SK-N-SH (cell line): ENCODE results near the gene CEBPZ. TPM values are rescaled to one million over a fixed set of nuclear protein-coding genes. Genes with fewer than 3 reads are reported as not detected.
A peak's percentile ranks its signal among the peaks of the same experiment; 100 is the strongest.

Experiments used
- CTCF ChIA-PET: fragments of 300-600, 350-600 bp; formaldehyde crosslinking; extraction: SDS; loops from one replicate; lab custom pipeline; 2021; lab: Yijun Ruan, JAX
- POLR2A ChIA-PET: fragments of 350-600 bp; sonication (Branson Sonifier 250); formaldehyde crosslinking; extraction: SDS; loops from one replicate; lab custom pipeline; 2020; ENCODE audit warnings: antibody characterized with exemption, inconsistent platforms; lab: Yijun Ruan, JAX
- DNase-seq: peaks from one replicate; pipeline ENCODE4 v3.0.0; 2012
- H2AFZ ChIP-seq: fragments of 200-600 bp; sonication (generic); 2 replicates; pipeline ENCODE4 v1.8.1; 2016; ENCODE audit warnings: antibody characterized with exemption, mild to moderate bottlenecking, low read depth
- H3F3A ChIP-seq: fragments of 200-600 bp; sonication (generic); replicated peaks from 2 replicates; pipeline ENCODE3; 2016; ENCODE audit warnings: antibody characterized with exemption, mild to moderate bottlenecking; ENCODE audit not compliant: insufficient read depth
- H3K27ac ChIP-seq, 2 experiments: fragments of 200-500 bp in 1 of 2; fragments of 200-600 bp in 1 of 2; sonication (Bioruptor generic) in 1 of 2; sonication (generic), shearing (Covaris generic) in 1 of 2; 2 replicates each; pipeline versions ENCODE4 v1.5.1 to v1.6.1; 2014 to 2016; ENCODE audit warnings: low read depth in 2 of 2, inconsistent platforms in 1 of 2, low read length in 1 of 2, mild to moderate bottlenecking in 1 of 2, mixed read lengths in 1 of 2
- H3K27me3 ChIP-seq: fragments of 200-600 bp; sonication (generic), shearing (Covaris generic); 2 replicates; pipeline ENCODE4 v1.6.1; 2016; ENCODE audit warnings: mixed run types; ENCODE audit not compliant: insufficient read depth
- H3K36me3 ChIP-seq, 2 experiments: fragments of 200-500 bp in 1 of 2; fragments of 200-600 bp in 1 of 2; sonication (Bioruptor generic) in 1 of 2; sonication (generic) in 1 of 2; replicated peaks in 1 of 2; 2 replicates each; pipeline versions ENCODE3 to v1.5.1; 2014 to 2016; ENCODE audit warnings: low read length in 1 of 2, mild to moderate bottlenecking in 1 of 2; ENCODE audit not compliant: insufficient read depth in 2 of 2, control insufficient read depth in 1 of 2
- H3K4me1 ChIP-seq, 2 experiments: fragments of 200-500 bp in 1 of 2; fragments of 200-600 bp in 1 of 2; sonication (Bioruptor generic) in 1 of 2; sonication (generic), shearing (Covaris generic) in 1 of 2; 2 replicates each; pipeline versions ENCODE4 v1.5.1 to v1.6.1; 2014 to 2016; ENCODE audit warnings: low read depth in 1 of 2, low read length in 1 of 2, mixed run types in 1 of 2; ENCODE audit not compliant: insufficient read depth in 2 of 2, control insufficient read depth in 1 of 2
- H3K4me2 ChIP-seq: fragments of 200-600 bp; sonication (generic), shearing (Covaris generic); 2 replicates; pipeline ENCODE4 v1.6.1; 2017; ENCODE audit warnings: mixed run types
- H3K4me3 ChIP-seq, 2 experiments: fragments of 200-500 bp in 1 of 2; fragments of 200-600 bp in 1 of 2; sonication (Bioruptor generic) in 1 of 2; sonication (generic), shearing (Covaris generic) in 1 of 2; 2 replicates each; pipeline versions ENCODE4 v1.5.1 to v1.8.1; 2014 to 2016; ENCODE audit warnings: low read depth in 2 of 2, inconsistent platforms in 1 of 2, low read length in 1 of 2, mild to moderate bottlenecking in 1 of 2, mixed read lengths in 1 of 2, moderate library complexity in 1 of 2
- H3K79me2 ChIP-seq: fragments of 200-600 bp; sonication (generic); 2 replicates; pipeline ENCODE4 v1.8.1; 2017; ENCODE audit warnings: mild to moderate bottlenecking; ENCODE audit not compliant: insufficient read depth
- H3K9ac ChIP-seq: fragments of 200-600 bp; sonication (generic); 2 replicates; pipeline ENCODE4 v1.6.1; 2017; ENCODE audit warnings: mixed run types
- H3K9me2 ChIP-seq: fragments of 200-600 bp; sonication (generic); 2 replicates; pipeline ENCODE4 v1.6.1; 2017; ENCODE audit warnings: mixed run types
- H3K9me3 ChIP-seq: fragments of 200-600 bp; sonication (generic); 2 replicates; pipeline ENCODE4 v1.6.1; 2017; ENCODE audit warnings: mixed run types, mild to moderate bottlenecking, moderate library complexity
- H4K20me1 ChIP-seq: fragments of 200-600 bp; sonication (generic); 2 replicates; pipeline ENCODE4 v1.6.1; 2017; ENCODE audit warnings: mild to moderate bottlenecking, mixed run types; ENCODE audit not compliant: insufficient read depth
- CHD2 ChIP-seq: fragments of 150-350 bp; IDR thresholded peaks from 2 replicates; pipeline ENCODE4 v1.6.1; 2018; ENCODE audit warnings: low read length; ENCODE audit not compliant: partially characterized antibody
- FOSL2 ChIP-seq: IDR thresholded peaks from 2 replicates; pipeline ENCODE4 v1.4.0; 2012; ENCODE audit warnings: low read depth, mild to moderate bottlenecking, moderate library complexity, borderline replicate concordance
- FOXM1 ChIP-seq: IDR thresholded peaks from 2 replicates; pipeline ENCODE4 v1.4.0; 2012; ENCODE audit warnings: low read depth, mild to moderate bottlenecking
- GABPA ChIP-seq: IDR thresholded peaks from 2 replicates; pipeline ENCODE4 v1.4.0; 2012; ENCODE audit warnings: low read depth, mild to moderate bottlenecking
- MXI1 ChIP-seq: IDR thresholded peaks from 2 replicates; pipeline ENCODE4 v1.6.1; 2012; ENCODE audit warnings: mild to moderate bottlenecking, low read depth, low read length, improper control_type of control experiment
- RCOR1 ChIP-seq: fragments of 150-350 bp; IDR thresholded peaks from 2 replicates; pipeline ENCODE4 v1.6.1; 2017; ENCODE audit warnings: antibody characterized with exemption, low read length
- whole genome bisulfite sequencing: methylation state at CpG from one replicate; pipeline ENCODE4 v1.1.6; 2017; ENCODE audit warnings: low lambda C conversion rate; 5-methylcytosine and 5-hydroxymethylcytosine counted together
- polyA plus RNA-seq, 3 experiments: library from polyadenylated mRNA; depleted of rRNA; stranded (reverse); fragments of >200 nt; gene quantifications; 2 replicates each; pipeline ENCODE4 v1.2.3, GENCODE V29; 2012
- TF ChIP-seq, protein P1 (sequence below): IDR thresholded peaks from 2 replicates; pipeline ENCODE4 v1.4.0; 2012; ENCODE audit warnings: low read depth, borderline replicate concordance

Gene CEBPZ
- polyA plus RNA-seq, 1 of the 3 experiments (the other 2 are of a cell fraction) = 9.7 TPM

DNA sequence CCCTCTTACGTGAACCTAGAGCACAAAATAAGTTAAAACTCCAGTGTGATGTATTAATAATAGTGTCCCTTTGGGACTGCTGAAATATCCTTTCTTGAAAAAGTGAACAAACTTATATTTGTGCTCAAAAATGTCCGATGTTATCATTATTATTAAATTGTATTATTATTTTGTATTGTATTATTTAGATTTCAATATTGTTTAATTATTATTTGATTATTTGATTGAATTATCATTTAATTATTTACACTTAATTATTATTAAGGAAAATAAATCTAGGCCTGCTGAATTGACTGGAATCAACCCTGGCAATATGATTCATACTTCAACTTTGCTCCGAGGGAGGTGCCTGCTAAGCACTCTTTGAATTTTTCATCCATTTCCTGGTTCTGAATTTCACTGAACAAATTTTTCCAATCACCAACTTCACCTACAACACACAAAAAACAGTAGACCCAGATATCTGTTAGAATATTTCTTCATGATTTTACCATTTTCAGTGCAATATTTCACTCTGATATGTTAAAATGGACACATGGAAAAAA is 63.7 kb downstream of the CEBPZ start:
- no peak overlapping the region for H3K4me3 ChIP-seq
- H3K9me2 ChIP-seq = no peaks in the 10 kb centered on the region
- no peaks in the 10 kb centered on the region for H3K79me2 ChIP-seq
- H4K20me1 ChIP-seq = no peaks in the 10 kb centered on the region
- no peaks in the 10 kb centered on the region for H3F3A ChIP-seq
- TF ChIP-seq GABPA (no peak), FOSL2 (0 out of 2 replicates have a peak, but pooled peaks have one; percentile 13), RCOR1 (no peak), CHD2 (no peak)
- TF ChIP-seq, protein P1, sequence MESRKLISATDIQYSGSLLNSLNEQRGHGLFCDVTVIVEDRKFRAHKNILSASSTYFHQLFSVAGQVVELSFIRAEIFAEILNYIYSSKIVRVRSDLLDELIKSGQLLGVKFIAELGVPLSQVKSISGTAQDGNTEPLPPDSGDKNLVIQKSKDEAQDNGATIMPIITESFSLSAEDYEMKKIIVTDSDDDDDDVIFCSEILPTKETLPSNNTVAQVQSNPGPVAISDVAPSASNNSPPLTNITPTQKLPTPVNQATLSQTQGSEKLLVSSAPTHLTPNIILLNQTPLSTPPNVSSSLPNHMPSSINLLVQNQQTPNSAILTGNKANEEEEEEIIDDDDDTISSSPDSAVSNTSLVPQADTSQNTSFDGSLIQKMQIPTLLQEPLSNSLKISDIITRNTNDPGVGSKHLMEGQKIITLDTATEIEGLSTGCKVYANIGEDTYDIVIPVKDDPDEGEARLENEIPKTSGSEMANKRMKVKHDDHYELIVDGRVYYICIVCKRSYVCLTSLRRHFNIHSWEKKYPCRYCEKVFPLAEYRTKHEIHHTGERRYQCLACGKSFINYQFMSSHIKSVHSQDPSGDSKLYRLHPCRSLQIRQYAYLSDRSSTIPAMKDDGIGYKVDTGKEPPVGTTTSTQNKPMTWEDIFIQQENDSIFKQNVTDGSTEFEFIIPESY = no peak
- no peaks in the 10 kb centered on the region for H3K4me1 ChIP-seq
- H3K27me3 ChIP-seq = no peaks in the 10 kb centered on the region
- H3K4me2 ChIP-seq = no peak overlapping the region
- no peak overlapping the region for H3K9ac ChIP-seq
- POLR2A ChIA-PET = no interaction called here
- no peak overlapping the region for H3K27ac ChIP-seq
- H3K9me3 ChIP-seq = 0 out of 2 replicates have a peak, but pooled peaks cover 13% of the 10 kb centered on the region
- H2AFZ ChIP-seq = peak overlapping the region; percentile 60
- WGBS = 87% methylated on average over 3 of the region's 3 CpGs
- H3K36me3 ChIP-seq = no peaks in the 10 kb centered on the region
- no peak for DNase-seq
- CTCF ChIA-PET = interaction anchor here (0.6 to 4.9 kb wide), 40 partner anchors 9 to 731 kb away, joined by 3 to 57 read pairs (median 6); partner anchors contain the start of genes CEBPZOS and EIF2AK2

DNA sequence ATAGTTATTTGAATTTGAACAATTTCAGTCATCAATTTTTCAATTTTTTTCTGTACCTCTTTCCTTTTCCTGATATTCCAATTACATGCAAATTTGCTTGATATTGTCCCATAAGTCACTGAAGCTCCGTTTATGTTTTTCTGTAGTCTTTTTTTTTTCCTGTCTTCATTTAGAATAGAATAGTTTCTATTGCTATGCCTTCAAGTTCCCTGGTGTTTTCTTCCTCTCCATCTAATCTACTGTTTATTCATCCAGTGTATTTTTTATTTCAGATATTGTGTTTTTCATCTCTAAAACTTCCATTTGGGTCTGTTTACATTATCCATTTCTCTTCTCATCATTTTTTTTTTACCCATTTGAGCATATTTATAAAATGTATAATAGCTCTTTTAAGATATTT is 66.6 kb downstream of the CEBPZ start:
- ChIA-PET CTCF (no interaction called here), POLR2A (interaction anchor here (0.6 to 0.7 kb wide), 2 partner anchors 16 to 30 kb away, joined by 3 to 5 read pairs; no protein-coding TSS in a partner anchor)
- WGBS = 16% methylated on average over 1 of the region's 1 CpG

More for the DNA sequence above, 66.6 kb downstream of the CEBPZ start:
- Histone ChIP-seq H2AFZ (no peak overlapping the region), H3K4me3 (no peak overlapping the region), H3K27me3 (no peaks in the 10 kb centered on the region), H3K9me2 (no peaks in the 10 kb centered on the region), H3K9ac (no peak overlapping the region), H3K36me3 (no peaks in the 10 kb centered on the region), H3K79me2 (no peaks in the 10 kb centered on the region), H3F3A (no peaks in the 10 kb centered on the region), H3K9me3 (0 out of 2 replicates have a peak, but pooled peaks cover 13% of the 10 kb centered on the region), H3K4me1 (no peaks in the 10 kb centered on the region), H3K4me2 (no peak overlapping the region), H3K27ac (no peak overlapping the region), H4K20me1 (no peaks in the 10 kb centered on the region)
- no peak for TF ChIP-seq MXI1
- TF ChIP-seq FOXM1 = no peak
- no peak for DNase-seq
